ENCODE measurements around the gene EIF6. TPM values are rescaled to one million over a fixed set of nuclear protein-coding genes. Genes with fewer than 3 reads are reported as not detected.

EIF6 gene
- total and polyA plus RNA-seq, 2 of the 8 experiments (the other 6 are each of a cell fraction or from before 2014, with no cell fraction given): 184 to 319 TPM

GRCh38 chr20:35270021-35270902 lies 14.3 kb downstream of the EIF6 start:
- no peak overlapping the region for H4K5ac ChIP-seq (ENCODE audit: insufficient read length, low read depth, low read length)
- TF ChIP-seq RXRA (IDR thresholded peaks at IDR 0.05; ENCODE audit: insufficient read depth, low read depth, low read length) (no peak), SP4 (IDR thresholded peaks at IDR 0.05; ENCODE audit: low read length) (no peak), PHF8 (conservative IDR thresholded peaks at IDR 0.05; ENCODE audit: low read depth, low read length) (no peak), EZH2 (IDR thresholded peaks at IDR 0.05; ENCODE audit: low read depth, low read length, severe bottlenecking) (no peak), KDM4A (IDR thresholded peaks at IDR 0.05; ENCODE audit: low read depth, low read length, severe bottlenecking) (no peak), CTBP2 (IDR thresholded peaks at IDR 0.05; ENCODE audit: borderline replicate concordance, insufficient read depth, insufficient read length, low read length) (no peak), CBX8 (IDR thresholded peaks at IDR 0.05; ENCODE audit: borderline replicate concordance, low read depth, low read length) (no peak), ATF3 (IDR thresholded peaks at IDR 0.05; ENCODE audit: insufficient read depth, low read depth, low read length) (no peak), SIRT6 (IDR thresholded peaks at IDR 0.05; ENCODE audit: low read length) (no peak), POU5F1 (IDR thresholded peaks at IDR 0.05; ENCODE audit: low read depth, low read length) (no peak), SP2 (IDR thresholded peaks at IDR 0.05; ENCODE audit: low read length) (no peak)

More at GRCh38 chr20:35270021-35270902, 14.3 kb downstream of the EIF6 start:
- POLR2A ChIA-PET (ENCODE audit: partially characterized antibody): interaction anchor here (1.1 to 7.9 kb wide), 5 partner anchors 4 to 11 kb away, joined by 3 to 98 read pairs (median 3); no protein-coding TSS in a partner anchor
- CTCF ChIA-PET (ENCODE audit: partially characterized antibody): interaction anchor here (0.6 to 11.5 kb wide), 23 partner anchors 9 to 396 kb away, joined by 3 to 135 read pairs (median 4); partner anchors contain the start of gene EDEM2
- FAIRE-seq (no peak), DNase-seq (ENCODE audit: low read depth in 1 of 2, low spot score in 2 of 2) (no peak)
- peaks cover 0 to 5% (median 2%) of the 10 kb centered on the region in 4 experiments; a peak in 3 of 7 replicates for H3K4me1 ChIP-seq (replicated peaks in 1 of 4; ENCODE audit: control insufficient read depth in 3 of 4, insufficient read depth in 4 of 4, low read length in 3 of 4)
- no peaks in the 10 kb centered on the region for H3K79me1 ChIP-seq (ENCODE audit: low read depth, low read length)
- H4K8ac ChIP-seq (ENCODE audit: extremely low read depth, insufficient read depth, low read length): peak overlapping the region; percentile 63
- H3K4ac ChIP-seq (replicated peaks; ENCODE audit: insufficient read length, low read depth, low read length): no peak overlapping the region
- H2AK5ac ChIP-seq (ENCODE audit: low read depth, low read length): no peak overlapping the region
- H3K23me2 ChIP-seq (ENCODE audit: low read depth, low read length): no peaks in the 10 kb centered on the region
- H2AFZ ChIP-seq (ENCODE audit: low read length): no peak overlapping the region
- H2BK20ac ChIP-seq (ENCODE audit: low read length): no peak overlapping the region
- no peaks in the 10 kb centered on the region for H3K79me2 ChIP-seq (ENCODE audit: control insufficient read depth in 1 of 2, insufficient read depth in 2 of 2, low read length in 2 of 2)
- H3K27me3 ChIP-seq (replicated peaks in 1 of 4; ENCODE audit: control insufficient read depth in 3 of 4, extremely low read depth in 1 of 4, insufficient read depth in 3 of 4, low read length in 3 of 4): no peaks in the 10 kb centered on the region
- no peak overlapping the region for H3K14ac ChIP-seq (ENCODE audit: insufficient read length)
- no peak overlapping the region for H3K27ac ChIP-seq (ENCODE audit: low read depth, low read length)
- H3K56ac ChIP-seq (replicated peaks; ENCODE audit: insufficient read length, low read depth, low read length): no peak overlapping the region
- H2BK120ac ChIP-seq (replicated peaks; ENCODE audit: low read depth, low read length): no peak overlapping the region
- no peaks in the 10 kb centered on the region for H4K20me1 ChIP-seq (replicated peaks in 1 of 2; ENCODE audit: control insufficient read depth in 1 of 2, insufficient read depth in 2 of 2, low read length in 2 of 2)
- H2BK12ac ChIP-seq (ENCODE audit: low read depth, low read length): no peak overlapping the region; the same call in 1 of the 2 replicates
- no peak overlapping the region; the same call in 1 of the 2 replicates for H2BK5ac ChIP-seq (ENCODE audit: low read depth, low read length)
- H3K18ac ChIP-seq (ENCODE audit: extremely low read depth, low read length): no peak overlapping the region
- 87% methylated on average over 19 of the region's 19 CpGs; no CpG with 5 or more reads in 1 of the 2 experiments for WGBS, 2 experiments (ENCODE audit: extremely low coverage in 1 of 2, insufficient coverage in 1 of 2, insufficient read length in 1 of 2, insufficient replicate concordance in 2 of 2, low coverage in 1 of 2, low lambda C conversion rate in 2 of 2, missing lambda C conversion rate in 1 of 2)
- no peak overlapping the region for H2BK15ac ChIP-seq (ENCODE audit: low read length)
- no peak overlapping the region for H3K4me3 ChIP-seq (ENCODE audit: extremely low read depth in 1 of 4, insufficient read depth in 2 of 4, low read depth in 3 of 4, low read length in 4 of 4)
- H3K36me3 ChIP-seq (ENCODE audit: control insufficient read depth in 2 of 4, insufficient read depth in 4 of 4, low read length in 3 of 4): peaks cover 0 to 9% (median 0%) of the 10 kb centered on the region in 4 experiments; a peak in 3 of 8 replicates
- H3K4me2 ChIP-seq (ENCODE audit: insufficient read depth in 1 of 2, low read depth in 2 of 2, low read length in 2 of 2): no peak overlapping the region
- H4K91ac ChIP-seq (replicated peaks; ENCODE audit: insufficient read length, low read length): peak overlapping the region; percentile 37
- H3K9me3 ChIP-seq (ENCODE audit: insufficient read depth in 2 of 2, low read depth in 1 of 2, low read length in 1 of 2): no peaks in the 10 kb centered on the region
- no peak overlapping the region for H3K23ac ChIP-seq (ENCODE audit: insufficient read length)
- no peak overlapping the region for H3K9ac ChIP-seq (replicated peaks in 1 of 4; ENCODE audit: extremely low read depth in 1 of 4, low read depth in 3 of 4, low read length in 3 of 4)

Data from H1 (cell line).